Hematopoietic multipotent progenitor cell treated with erythropoietin and hydrocortisone succinate and interleukin-3 and kit ligand, for 8 days (in vitro differentiated cells): ENCODE data around the gene GTSE1.
"Not testable (repeated sequence)": the region's sequence is repeated elsewhere in the genome, so short reads cannot be mapped to it uniquely, and the experiment has no call there.

Experiments used
- DNase-seq: peaks from one replicate; pipeline ENCODE4 v3.0.0-alpha.2; 2015

GTSE1 gene

GRCh38 chr22:46296257-46297150, at the start of gene GTSE1:
TSS of gene GTSE1 (plus strand) at chr22:46296870. CDS start at chr22:46297401, 531 bp downstream.
- DNase-seq, result peak; percentile 98

- DNase-seq, result no peak
Measured at GRCh38 chr22:46247443-46247975, 49.2 kb upstream of the GTSE1 start.

- peak; percentile 89 for DNase-seq
Measured at GRCh38 chr22:46250035-46250782, 46.5 kb upstream of the GTSE1 start, which contains the start of gene CDPF1. TSS of gene CDPF1 (minus strand) at chr22:46250293. CDS start at chr22:46248284, 2,009 bp downstream.

GRCh38 chr22:46250783-46251125, 45.9 kb upstream of the GTSE1 start:
- DNase-seq, result no peak

GRCh38 chr22:46251266-46251665, 45.4 kb upstream of the GTSE1 start:
- DNase-seq, result no peak

GRCh38 chr22:46251816-46252380, 44.8 kb upstream of the GTSE1 start:
- DNase-seq, result no peak

GRCh38 chr22:46256358-46256958, 40.2 kb upstream of the GTSE1 start:
- no peak for DNase-seq

GRCh38 chr22:46259374-46259773, 37.3 kb upstream of the GTSE1 start:
- DNase-seq, result no peak

- no peak for DNase-seq
Measured at GRCh38 chr22:46260038-46260437, 36.6 kb upstream of the GTSE1 start.

GRCh38 chr22:46262449-46263215, 34.0 kb upstream of the GTSE1 start:
- peak; percentile 77 for DNase-seq

- DNase-seq, result no peak
Measured at GRCh38 chr22:46263216-46263590, 33.5 kb upstream of the GTSE1 start, which contains the start of gene PKDREJ. TSS of gene PKDREJ (minus strand) at chr22:46263343. CDS start at chr22:46263322, 21 bp downstream.

- not testable (repeated sequence) for DNase-seq
Measured at GRCh38 chr22:46264520-46264919, 32.1 kb upstream of the GTSE1 start.

GRCh38 chr22:46265627-46266026, 31.0 kb upstream of the GTSE1 start:
- not testable (repeated sequence) for DNase-seq

GRCh38 chr22:46267431-46268279, 29.0 kb upstream of the GTSE1 start, which contains the start of gene TTC38:
TSS of gene TTC38 (plus strand) at chr22:46268008. CDS start at chr22:46268040, 32 bp downstream.
- DNase-seq, result peak; percentile 71

- no peak for DNase-seq
Measured at GRCh38 chr22:46269564-46269963, 27.1 kb upstream of the GTSE1 start.

- no peak for DNase-seq
Measured at GRCh38 chr22:46272196-46272595, 24.5 kb upstream of the GTSE1 start.

GRCh38 chr22:46272762-46273431, 23.8 kb upstream of the GTSE1 start:
- DNase-seq, result no peak

- DNase-seq, result no peak
Measured at GRCh38 chr22:46273432-46274148, 23.1 kb upstream of the GTSE1 start.

- no peak for DNase-seq
Measured at GRCh38 chr22:46274381-46274780, 22.3 kb upstream of the GTSE1 start.
